NOMO-1 (cell line): ENCODE data around the gene DIP2A.
"Not testable (repeated sequence)": the region's sequence is repeated elsewhere in the genome, so short reads cannot be mapped to it uniquely, and the experiment has no call there.

Source experiments
- DNase-seq, 2 experiments: peaks; one replicate each; lab custom pipeline; 2025; ENCODE audit not compliant: unreplicated experiment in 2 of 2; lab: John Stamatoyannopoulos, UW

Gene DIP2A

GRCh38 chr21:46448108-46448507, 10.6 kb upstream of the DIP2A start:
- no peak for DNase-seq

DNA sequence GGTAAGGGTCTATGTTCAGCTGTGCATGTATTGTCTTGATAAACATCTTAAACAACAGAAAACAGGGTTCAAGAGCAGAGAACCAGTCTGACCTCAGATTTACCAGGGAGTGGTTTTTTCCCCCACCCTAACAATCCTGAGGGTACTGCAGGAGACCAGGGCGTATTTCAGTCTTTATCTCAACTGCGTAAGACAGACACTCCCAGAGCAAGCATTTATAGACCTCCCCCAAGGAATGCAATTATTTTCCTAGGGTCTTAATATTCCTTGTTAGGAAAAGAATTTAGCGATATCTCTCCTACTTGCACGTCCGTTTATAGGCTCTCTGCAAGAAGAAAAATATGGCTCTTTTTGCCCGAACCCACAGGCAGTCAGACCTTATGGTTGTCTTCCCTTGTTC, 9.8 kb upstream of the DIP2A start:
- not testable (repeated sequence) for DNase-seq

DNA sequence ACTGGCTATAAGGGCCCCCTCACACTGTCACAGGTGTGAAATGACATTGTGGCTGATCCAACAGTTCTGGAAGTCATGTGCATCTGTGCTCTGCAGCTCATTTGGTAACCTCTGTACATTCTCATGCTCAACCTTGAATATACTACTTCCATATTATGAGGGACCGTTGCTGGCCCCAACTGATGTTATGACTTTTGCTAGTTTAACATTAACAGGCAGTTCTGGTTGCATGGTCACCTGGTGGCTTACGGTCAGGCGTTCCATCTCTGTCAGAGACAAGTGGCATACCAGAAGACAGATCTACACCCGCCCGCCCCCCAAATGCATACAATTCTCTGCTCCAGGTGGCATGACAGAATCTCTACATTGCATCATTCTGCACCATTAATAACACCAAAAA, 6.0 kb upstream of the DIP2A start:
- no peak for DNase-seq

GRCh38 chr21:46454142-46454541, 4.5 kb upstream of the DIP2A start:
- no peak for DNase-seq

DNA sequence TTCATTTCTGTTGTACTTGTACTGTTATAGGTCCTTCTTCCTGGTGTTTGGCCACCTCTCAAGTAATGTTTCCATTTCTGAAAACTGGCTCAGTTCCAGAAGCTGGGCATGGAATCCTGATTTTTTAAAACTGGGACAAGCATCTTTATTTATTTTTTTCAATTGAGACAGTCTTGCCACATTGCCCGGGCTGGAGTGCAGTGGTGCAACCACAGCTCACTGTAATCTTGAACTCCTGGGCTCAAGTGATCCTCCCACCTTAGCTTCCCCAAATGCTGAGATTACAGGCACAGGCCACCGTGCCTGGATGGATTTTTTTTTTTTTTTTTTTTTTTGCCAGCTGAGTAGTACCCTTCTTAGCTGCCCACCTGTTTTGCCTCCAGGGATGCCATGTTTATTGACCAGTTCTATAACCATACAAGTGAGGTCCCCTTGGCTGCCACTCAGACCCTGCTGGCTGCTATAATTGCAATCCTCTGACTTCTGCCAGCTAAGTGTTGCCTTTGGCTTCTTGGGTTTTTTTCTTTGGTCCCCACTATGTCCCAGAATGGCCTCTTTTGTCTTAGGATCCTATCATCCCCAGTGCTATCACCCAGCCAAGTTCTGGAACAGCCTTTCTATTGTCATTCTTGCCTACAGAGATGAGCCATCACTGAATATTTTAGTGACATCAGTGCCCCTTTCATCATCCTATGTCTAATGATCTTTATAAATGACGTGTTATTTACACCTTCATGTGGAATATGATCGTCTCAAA, 3.9 kb upstream of the DIP2A start:
- no peak for DNase-seq

- no peak for DNase-seq
Measured at GRCh38 chr21:46455575-46456385, 2.9 kb upstream of the DIP2A start.

DNA sequence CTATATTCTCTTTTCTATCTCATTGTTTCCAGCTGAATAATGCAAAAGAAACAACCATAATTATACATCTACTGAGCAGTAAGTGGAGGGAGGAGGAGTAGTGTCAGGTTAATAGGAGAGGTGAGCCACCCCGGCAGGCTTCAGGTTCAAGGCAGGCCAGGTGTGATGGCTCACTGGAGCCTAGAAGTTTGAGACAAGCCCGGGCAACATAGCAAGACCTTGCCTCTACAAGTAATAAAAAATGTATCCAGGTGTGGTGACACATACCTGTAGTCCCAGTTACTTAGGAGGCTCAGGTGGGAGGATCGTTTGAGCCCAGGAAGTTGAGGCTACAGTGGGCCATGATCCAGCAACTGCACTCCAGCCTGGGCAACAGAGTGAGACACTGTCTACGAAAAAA, 1.9 kb upstream of the DIP2A start:
- no peak for DNase-seq

GRCh38 chr21:46457801-46458314, 833 bp upstream of the DIP2A start:
- peak; percentile 38 to 50 for DNase-seq

GRCh38 chr21:46459024-46459355, 299 bp downstream of the DIP2A start:
- no peak for DNase-seq

DNA sequence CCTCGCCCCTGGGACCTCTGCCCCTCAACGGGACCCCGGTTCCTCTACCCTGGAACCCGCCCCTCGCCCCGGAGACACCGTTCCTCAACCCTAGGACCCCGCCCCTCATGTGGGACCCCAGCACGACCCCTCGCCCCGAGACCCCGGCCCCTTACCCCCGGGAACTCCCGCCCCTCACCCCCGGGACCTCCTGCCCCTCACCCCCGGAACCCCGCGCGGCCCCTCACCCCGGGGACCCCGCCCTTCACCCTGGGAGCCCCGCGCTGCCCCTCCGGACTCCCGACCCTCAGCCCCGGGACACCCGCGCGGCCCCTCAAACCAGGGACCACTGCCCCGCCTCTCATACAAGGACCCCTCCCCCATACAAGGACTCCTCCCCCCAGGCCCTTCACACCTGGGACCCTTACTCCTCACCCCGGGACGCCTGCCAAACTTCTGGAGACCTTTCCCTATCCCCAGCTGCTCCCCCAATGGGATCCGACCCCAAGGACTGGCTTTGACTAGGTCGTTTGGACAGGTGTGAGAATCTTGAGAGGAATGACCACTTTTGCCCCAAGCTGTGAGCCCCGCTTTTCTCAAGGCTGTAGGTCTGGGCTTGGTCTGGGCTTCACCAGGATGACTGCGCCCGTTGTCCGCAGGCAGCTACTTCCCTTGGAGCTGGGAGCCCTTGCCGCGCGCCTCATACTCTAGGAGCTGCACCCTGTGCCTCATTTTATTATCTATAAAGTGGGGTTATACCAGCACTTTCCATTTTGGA, 843 bp downstream of the DIP2A start:
- peak; percentile 7 to 12 for DNase-seq

DNA sequence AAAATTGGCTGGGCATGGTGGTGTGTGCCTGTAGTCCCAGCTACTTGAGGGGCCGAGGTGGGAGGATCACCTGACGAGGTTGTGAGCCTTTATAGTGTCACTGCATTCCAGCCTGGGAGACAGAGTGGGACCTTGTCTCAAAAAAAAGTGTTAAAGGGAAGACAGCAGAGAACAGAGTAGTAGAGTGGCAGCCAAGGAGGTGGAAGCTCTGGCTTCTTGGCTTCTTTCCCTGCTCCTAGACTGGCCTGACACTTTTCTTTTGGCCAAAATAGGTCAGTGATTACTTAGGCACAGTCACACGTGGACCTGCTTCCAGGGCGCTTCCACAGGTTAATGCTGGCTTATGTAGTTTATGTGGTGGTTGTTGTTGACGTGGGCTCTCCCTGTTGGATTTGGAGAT, 3.2 kb downstream of the DIP2A start:
- DNase-seq, result no peak

DNA sequence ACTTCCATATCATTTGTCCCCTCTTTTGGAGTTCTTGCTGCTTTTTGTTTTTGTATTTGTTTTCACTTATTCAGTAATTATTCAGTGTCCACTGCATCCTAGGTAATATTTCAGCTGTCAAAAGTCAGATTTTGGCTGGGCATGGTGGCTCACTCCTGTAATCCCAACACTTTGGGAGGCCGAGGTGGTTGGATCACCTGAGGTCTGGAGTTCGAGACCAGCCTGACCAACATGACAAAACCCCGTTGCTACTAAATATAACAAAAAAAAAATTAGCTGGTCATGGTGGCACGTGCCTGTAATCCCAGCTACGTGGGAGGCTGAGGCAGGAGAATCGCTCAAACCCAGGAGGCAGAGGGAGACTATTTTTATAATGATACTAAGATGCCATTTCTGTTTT, 6.5 kb downstream of the DIP2A start:
- DNase-seq, result not testable (repeated sequence)

GRCh38 chr21:46465651-46466050, 7.0 kb downstream of the DIP2A start:
- peak in 1 of 2 experiments; percentile 26 for DNase-seq

GRCh38 chr21:46468108-46468774, 9.6 kb downstream of the DIP2A start:
- no peak for DNase-seq

- no peak for DNase-seq
Measured at GRCh38 chr21:46469275-46469674, 10.6 kb downstream of the DIP2A start.

GRCh38 chr21:46471514-46471913, 12.8 kb downstream of the DIP2A start:
- no peak for DNase-seq

DNA sequence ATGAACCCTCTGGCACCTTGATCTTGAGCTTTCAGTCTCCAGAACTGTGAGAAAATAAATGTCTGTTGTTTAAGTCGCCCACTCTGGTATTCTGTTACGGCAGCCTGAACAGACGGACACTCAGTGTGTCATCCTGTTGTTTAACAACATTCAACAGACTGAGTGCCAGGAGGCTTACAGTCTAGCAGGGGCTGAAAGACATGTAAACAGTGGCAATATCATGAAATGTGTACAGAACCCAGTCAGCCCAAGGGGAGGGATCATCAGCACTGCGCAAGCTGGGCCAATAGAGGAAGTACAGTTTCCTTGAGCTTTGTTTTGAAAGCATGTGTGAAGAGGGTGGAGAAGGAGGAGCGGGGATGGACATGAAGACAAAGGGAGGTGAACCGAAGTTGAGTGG, 13.6 kb downstream of the DIP2A start:
- DNase-seq, result peak; percentile 67 to 73

DNA sequence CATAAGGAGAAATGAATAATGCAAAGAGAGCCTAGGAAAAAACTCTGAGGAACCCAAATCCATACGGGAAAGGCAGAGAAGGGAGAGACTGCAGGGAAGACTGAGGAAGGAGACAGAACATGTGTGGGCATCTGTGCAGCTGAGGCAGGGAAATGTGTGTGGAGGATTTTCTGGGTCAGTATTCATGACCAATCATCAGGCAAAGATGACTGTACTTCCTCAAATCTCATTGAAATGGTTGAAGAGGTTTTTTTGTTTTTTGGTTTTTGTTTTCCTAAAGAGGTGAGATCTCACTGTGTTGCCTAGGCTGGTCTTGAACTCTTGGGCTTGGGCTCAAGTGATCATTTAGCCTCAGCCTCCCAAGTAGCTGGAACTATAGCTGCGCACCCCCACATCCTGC, 15.7 kb downstream of the DIP2A start:
- DNase-seq, result no peak

DNA sequence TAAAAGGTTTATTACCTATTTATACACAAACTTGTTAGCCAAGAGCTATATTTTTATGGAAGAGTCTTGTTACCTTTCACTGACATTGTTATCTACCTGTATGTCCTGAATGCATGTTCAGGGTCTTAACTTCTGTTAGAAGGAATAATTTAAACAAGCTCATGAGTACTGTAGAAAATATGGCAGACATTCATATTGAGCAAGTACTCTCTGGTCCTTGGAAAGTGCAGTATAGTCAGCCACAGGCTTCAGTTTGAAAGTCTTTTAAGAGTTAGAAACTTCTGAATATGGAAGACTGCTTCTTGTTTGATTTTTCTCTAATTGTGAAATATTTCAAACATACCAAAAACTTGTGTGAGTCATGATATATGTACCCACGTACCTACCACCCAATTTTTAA, 16.6 kb downstream of the DIP2A start:
- no peak for DNase-seq

GRCh38 chr21:46477765-46478164, 19.1 kb downstream of the DIP2A start:
- DNase-seq, result no peak

- no peak for DNase-seq
Measured at GRCh38 chr21:46478910-46479309, 20.2 kb downstream of the DIP2A start.
